NCI-H1092 (cell line): Measurements from ENCODE around the gene CHD6.

Experiments used
- DNase-seq: peaks from one replicate; lab custom pipeline; 2025; lab: John Stamatoyannopoulos, UW

The CHD6 gene

GRCh38 chr20:41467220-41467619, 151.0 kb downstream of the CHD6 start:
- no peak for DNase-seq

DNA sequence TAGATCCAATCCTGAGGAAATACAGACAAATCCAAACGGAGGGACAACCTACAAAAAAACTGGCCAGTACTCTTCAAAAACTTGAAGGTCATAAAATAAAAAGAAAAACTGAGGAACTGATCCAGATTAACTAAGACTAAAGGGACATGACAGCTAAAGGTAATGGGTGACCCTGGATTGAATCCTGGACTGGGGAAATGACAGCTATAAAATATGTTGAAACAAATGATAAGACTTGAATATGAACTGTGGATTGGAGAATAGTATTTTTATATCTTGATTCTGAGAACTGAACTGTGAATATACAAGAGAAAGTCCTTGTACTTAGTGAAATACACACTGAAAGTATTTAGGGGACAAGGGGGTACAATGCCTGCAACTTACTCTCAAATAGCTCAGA, 154.6 kb downstream of the CHD6 start:
- no peak for DNase-seq

DNA sequence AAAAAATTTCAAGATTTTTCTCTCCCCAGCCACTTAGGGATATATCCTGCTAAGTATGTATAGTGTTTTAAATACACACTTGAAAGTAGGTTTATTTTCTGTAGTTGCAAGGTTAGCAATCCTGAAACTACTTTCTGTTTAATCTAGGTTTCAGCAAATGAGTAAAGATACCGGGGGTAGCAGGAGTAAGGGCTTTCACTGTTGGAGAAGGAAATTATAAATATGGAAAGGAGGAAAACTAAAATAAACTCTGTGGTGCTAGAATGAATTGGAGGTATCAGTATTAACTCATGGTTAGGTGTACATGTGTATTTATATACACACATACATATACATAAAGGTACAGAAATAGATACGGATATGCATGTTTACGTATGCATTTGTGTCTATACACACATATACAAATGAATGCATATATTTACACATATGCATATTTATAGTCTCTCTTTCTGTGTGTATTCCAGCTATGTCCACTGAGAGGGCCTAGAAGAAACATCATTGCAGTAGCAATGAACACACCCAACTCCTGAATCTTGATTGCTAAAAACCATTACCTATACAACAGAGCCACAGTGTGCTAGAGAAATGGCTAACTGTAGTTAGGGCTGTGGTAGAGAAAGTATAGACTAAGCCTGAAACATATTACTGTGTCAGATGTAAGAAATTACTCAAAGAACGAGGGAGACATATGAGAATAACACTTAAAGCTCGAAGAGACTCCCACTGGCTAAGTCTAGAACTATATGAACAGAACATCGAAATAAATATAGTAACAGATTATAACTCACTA, 155.6 kb downstream of the CHD6 start:
- no peak for DNase-seq

DNA sequence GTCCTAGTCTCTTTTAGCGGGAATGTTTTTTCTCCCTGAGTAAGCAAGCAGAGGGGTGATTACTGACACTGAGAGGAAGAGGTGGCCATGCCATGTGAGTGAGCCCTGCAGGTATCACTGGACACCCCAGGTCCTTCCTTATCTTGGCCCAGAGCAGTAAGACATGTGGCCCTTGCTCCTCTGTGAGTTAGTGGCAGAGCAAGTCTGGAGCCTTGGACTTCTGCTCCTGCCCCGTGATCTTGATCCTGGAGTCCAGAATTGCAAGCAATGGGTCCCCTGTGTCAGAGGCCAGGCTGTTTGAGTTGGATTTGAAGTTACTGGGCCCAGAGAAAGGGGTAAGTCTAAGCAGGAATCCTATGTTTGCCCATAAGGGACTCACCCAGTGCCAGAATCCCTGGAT, 159.4 kb downstream of the CHD6 start:
- no peak for DNase-seq

DNA sequence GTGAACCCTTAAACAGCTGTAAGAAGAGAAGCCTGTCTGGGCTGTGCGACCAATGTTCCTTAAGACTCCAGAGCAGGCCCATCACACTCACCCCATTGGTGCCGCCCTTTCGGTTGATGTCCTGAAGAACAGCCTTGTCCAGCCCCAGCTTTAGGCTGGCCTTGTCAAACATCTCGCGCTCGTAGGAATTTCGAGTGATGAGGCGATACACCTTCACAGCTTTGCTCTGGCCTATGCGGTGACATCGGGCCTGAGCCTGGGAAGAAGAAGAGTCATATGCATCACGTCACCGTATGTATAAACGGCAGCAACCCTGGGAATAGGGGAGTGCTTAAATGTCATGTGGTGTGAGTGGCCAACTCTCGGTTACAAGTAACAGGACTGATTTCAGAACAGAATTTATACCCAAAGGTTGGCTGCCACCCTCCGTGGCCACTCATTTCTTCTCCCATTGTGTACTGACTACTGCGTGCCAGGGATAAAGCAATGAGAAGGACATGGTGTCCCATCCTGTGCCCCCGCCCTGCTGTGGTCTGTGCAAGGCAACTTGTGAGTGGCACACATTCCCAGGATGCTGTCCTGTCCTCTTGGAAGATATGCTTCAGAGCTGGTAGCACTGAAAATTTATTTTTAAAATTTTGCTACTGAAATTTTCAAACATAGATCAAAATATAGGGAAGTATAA, 160.9 kb downstream of the CHD6 start:
- no peak for DNase-seq

DNA sequence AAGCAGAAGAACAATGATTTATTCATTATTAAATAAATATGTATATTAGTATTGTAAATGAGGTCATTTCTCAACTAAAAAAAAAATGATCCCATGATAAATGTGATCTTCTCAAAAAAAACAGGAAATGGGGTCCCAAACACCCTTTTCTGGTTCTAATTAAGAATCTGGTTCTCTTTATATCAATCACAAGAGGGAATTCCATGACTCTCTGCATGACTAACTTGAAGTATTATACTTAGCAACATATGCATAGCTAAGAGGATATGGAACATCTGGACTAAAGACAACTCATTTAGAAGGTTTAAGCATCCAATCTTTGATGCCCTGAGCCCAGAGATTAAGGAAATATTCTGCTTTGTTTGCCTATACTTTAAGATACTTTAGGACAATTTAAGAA, 161.8 kb downstream of the CHD6 start:
- DNase-seq: no peak

DNA sequence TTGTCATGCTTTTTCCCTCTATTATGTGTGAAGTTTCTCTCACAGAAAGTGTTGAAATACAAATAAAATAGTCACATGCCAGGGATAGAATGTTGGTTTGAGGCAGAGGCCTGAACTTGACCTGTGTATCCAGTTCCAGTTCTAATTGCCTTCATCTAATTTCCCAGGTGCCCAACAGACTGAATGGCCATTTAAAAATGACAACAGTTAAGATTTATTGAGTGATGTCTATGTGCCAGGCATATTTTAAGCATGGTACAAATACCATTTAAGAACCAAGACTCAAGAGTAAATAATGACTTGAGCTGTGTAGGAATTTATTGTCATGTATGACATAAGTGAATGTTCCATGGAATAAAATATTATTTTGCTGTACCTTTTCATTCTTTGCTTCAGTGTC, 163.9 kb downstream of the CHD6 start:
- DNase-seq: no peak

DNA sequence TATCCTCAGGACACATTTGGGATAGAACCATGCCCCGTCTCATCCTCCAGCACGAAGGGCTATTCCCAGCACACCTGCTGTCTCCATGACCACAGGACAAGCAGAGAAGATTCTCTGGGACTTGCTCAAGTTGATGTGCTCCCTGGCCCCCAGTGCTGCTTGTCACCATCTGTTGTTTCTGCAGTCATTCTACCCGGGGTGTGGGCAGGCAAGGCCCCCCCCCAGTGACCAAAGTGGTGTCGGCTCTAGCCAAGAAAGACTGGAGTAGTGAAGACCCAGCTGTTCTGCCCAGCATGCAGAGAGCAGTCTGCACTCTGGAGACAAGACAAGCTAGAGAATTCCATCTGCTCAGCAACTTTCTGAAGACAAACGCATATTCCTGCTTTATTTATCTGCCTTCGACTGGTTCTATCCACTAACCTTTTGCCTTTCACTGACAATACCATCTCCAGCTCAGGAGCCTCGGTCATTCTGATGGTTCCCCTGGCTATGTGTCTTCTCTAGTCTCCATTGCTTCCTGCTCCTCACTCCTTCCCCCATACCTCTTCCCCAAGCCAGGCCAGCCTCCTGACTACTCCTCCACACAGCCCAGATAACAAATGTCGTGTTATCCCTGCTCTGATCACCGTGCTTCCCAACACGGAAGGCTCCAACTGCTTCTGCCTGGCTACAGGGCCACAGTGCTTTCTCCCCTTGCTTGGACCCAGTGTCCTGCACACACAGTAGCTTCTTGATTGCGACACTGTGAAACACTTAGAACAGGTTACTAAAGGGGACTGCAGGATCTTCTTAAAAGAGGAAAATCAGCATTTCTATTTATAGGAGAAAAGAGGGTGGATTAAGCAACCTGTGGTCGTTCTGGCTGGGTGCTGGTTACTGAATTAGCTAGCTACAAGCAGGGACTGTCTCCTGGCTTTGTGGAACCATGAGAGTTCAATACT, 164.9 kb downstream of the CHD6 start:
- DNase-seq: no peak

- no peak for DNase-seq
Observed at GRCh38 chr20:41452226-41452625, 166.0 kb downstream of the CHD6 start.

DNA sequence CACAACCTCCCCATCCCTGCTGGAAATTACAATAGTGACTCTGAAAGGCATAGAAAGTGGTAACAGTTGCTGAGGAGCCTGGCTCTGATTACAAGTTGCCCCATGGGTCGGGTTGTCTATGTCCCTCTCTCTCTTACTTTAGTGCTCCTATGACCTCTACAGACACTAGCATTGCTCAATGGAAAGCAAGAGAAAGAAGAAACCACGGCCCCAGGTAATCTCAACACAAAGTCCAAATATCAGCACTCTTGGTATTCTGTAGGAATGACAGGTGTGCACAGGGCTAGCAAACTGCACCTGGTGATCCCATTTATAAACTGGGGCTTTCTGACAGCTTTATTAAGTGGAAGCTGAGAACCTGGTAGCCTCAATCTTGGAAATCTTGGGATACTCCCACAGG, 171.2 kb downstream of the CHD6 start:
- DNase-seq: no peak

DNA sequence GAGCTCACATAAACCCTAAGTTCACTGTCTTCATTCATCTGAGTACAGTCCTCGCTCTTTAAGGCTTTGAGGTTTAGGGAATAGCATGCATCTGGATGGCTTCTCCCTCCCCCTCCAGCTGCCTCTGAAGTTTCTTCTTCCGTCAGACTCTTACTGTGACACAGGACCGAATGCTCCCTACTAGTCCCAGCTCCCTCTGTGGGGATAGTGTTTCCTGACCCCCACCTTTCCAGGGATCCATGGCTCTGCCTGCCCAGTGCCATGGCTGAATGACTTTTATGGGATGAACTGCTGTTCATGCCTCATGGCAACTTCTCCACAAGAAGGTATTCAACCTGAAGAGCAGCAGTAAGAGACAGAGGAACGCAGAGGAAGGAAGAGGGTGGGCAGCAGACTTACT, 171.7 kb downstream of the CHD6 start:
- no peak for DNase-seq

DNA sequence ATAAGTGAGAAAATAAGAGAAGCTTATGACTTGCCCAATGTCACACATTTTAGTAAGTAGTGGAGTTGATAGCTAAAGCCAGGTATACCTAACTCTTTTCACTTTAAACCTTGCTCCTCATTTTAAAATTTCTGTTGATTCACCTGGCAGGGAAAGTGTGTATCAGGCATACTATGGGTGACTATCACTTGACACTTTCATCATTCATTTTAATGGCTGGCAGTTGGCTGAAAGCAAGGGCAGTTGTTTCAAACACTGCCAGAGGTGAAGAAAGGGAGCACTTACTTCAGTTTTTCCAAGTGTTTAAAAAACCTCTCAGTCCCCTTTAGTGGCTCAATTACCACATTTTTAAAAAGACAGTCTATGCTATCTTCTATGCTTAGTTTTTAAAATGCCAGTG, 173.4 kb downstream of the CHD6 start:
- no peak for DNase-seq

DNA sequence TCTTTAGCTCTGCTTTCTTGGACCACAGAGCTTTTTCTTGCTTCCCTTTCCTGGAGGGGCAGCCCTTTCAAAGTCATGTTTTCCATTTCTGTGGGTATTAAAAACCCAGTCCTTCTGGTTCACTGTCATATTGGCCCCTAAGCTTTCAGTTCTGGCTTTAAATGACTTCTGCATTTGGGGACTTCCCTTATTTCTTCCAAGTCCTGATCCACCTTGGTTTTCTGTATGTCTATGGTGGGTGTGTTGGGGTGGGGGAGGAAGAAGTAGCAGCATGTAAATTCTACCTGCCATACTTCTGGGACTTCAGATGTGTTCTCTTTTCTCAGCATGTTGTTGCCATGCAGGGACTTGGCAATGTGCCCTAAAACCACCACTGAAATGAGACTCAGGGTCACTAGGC, 174.5 kb downstream of the CHD6 start:
- no peak for DNase-seq

GRCh38 chr20:41440882-41441281, 177.3 kb downstream of the CHD6 start:
- no peak for DNase-seq

- no peak for DNase-seq
Observed at GRCh38 chr20:41437836-41438235, 180.3 kb downstream of the CHD6 start.

- DNase-seq: no peak
Observed at GRCh38 chr20:41436679-41437078, 181.5 kb downstream of the CHD6 start.

- DNase-seq: no peak
Observed at GRCh38 chr20:41433203-41433602, 185.0 kb downstream of the CHD6 start.

DNA sequence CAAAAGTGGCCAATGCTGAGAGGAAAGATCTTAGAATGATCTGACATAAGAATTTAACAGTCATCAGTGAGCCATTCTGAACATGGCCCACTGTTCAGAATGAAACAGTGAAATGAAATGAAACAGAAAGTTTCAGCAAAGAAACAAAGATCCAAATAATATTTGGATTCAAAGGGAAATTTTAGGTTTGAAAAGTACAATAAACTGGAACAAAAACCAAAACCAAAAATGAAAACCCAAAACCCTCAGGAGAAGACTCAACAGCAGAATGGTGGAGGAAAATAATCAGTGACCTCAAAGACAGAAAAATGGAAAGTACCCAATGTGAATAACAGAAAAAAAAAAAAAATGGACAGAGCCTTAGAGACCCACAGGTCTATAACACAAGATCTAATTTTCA, 185.4 kb downstream of the CHD6 start:
- DNase-seq: no peak

GRCh38 chr20:41428285-41428684, 189.9 kb downstream of the CHD6 start:
- no peak for DNase-seq

GRCh38 chr20:41427833-41428232, 190.3 kb downstream of the CHD6 start:
- no peak for DNase-seq

DNA sequence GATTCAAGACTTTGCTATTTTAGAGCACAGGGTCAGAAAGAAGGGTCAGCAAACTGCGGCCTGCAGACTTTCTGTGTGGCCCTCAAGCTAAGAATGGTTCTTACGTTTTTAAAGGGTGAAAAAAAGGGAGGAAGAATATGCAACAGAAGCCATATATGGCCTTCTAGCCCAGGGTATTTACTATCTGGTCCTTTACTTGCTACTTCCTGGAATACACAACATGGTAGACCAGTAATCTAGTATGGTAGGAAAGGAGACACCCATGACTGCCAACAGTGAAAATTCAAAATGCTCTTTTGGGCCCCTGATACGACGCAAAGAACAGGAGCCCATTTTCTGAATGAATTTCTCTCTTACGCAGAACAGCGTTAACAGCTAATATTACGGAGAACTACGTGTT, 191.2 kb downstream of the CHD6 start:
- no peak for DNase-seq

- no peak for DNase-seq
Observed at GRCh38 chr20:41426086-41426830, 191.9 kb downstream of the CHD6 start.
